ENCODE results near the gene QKI.

DNA sequence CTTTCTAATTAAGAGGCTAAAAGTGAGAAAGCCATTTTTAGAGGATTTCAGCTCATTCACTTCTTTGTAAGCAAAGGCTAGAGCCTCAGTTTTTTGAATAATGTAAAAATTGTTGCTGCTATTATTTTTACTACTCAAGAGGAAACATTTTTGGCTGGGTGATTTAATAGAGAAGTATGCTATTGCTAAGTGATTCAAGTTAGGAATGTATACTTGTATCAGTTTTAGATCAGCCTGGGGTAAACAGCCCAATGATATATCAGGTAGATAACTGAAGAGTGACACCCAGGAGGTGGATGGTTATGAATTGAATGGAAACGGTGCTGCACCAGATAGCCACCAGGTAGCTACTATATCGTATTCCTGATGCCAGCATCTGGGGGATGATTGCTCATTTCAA is 9.2 kb downstream of the QKI start:
- TF ChIP-seq ZNF624 (tag by site-specific recombination; IDR thresholded peaks at IDR 0.05) (no peak), ZFP69B (tag by site-specific recombination; IDR thresholded peaks at IDR 0.05) (no peak), ZNF23 (tag by site-specific recombination; IDR thresholded peaks at IDR 0.05; ENCODE audit: borderline replicate concordance) (no peak), ZBTB17 (tag by site-specific recombination; IDR thresholded peaks at IDR 0.05) (no peak), ZBTB1 (tag by site-specific recombination; IDR thresholded peaks at IDR 0.05) (no peak), ZNF274 (IDR thresholded peaks at IDR 0.05; ENCODE audit: low read length) (no peak), ZNF274 (tag by site-specific recombination; IDR thresholded peaks at IDR 0.05; ENCODE audit: borderline replicate concordance) (no peak), ZNF76 (tag by site-specific recombination; IDR thresholded peaks at IDR 0.05; ENCODE audit: borderline replicate concordance, low read depth) (no peak), ZNF792 (tag by site-specific recombination; IDR thresholded peaks at IDR 0.05) (no peak), ZNF302 (tag by site-specific recombination; IDR thresholded peaks at IDR 0.05; ENCODE audit: low read depth) (no peak)
- TF ChIP-seq, protein P1, sequence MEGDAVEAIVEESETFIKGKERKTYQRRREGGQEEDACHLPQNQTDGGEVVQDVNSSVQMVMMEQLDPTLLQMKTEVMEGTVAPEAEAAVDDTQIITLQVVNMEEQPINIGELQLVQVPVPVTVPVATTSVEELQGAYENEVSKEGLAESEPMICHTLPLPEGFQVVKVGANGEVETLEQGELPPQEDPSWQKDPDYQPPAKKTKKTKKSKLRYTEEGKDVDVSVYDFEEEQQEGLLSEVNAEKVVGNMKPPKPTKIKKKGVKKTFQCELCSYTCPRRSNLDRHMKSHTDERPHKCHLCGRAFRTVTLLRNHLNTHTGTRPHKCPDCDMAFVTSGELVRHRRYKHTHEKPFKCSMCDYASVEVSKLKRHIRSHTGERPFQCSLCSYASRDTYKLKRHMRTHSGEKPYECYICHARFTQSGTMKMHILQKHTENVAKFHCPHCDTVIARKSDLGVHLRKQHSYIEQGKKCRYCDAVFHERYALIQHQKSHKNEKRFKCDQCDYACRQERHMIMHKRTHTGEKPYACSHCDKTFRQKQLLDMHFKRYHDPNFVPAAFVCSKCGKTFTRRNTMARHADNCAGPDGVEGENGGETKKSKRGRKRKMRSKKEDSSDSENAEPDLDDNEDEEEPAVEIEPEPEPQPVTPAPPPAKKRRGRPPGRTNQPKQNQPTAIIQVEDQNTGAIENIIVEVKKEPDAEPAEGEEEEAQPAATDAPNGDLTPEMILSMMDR (tag by site-specific recombination; IDR thresholded peaks at IDR 0.05), result no peak
- TF ChIP-seq, protein P2, sequence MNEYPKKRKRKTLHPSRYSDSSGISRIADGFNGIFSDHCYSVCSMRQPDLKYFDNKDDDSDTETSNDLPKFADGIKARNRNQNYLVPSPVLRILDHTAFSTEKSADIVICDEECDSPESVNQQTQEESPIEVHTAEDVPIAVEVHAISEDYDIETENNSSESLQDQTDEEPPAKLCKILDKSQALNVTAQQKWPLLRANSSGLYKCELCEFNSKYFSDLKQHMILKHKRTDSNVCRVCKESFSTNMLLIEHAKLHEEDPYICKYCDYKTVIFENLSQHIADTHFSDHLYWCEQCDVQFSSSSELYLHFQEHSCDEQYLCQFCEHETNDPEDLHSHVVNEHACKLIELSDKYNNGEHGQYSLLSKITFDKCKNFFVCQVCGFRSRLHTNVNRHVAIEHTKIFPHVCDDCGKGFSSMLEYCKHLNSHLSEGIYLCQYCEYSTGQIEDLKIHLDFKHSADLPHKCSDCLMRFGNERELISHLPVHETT (tag by site-specific recombination; IDR thresholded peaks at IDR 0.05), result no peak

Data from HEK293 (cell line).